NT2/D1 (cell line): ENCODE data around the gene NOD1.

Source experiments
- DNase-seq: peaks from one replicate; pipeline ENCODE4 v3.0.0-alpha.2; 2011; ENCODE audit warnings: low read depth, low spot score
- H3K27me3 ChIP-seq: 2 replicates; pipeline ENCODE4 v1.6.0; 2011; ENCODE audit warnings: mild to moderate bottlenecking; ENCODE audit not compliant: insufficient read length, insufficient read depth
- H3K36me3 ChIP-seq: 2 replicates; pipeline ENCODE4 v1.6.1; 2011; ENCODE audit warnings: mild to moderate bottlenecking, low read length, mixed read lengths; ENCODE audit not compliant: insufficient read depth, insufficient read length
- H3K4me1 ChIP-seq: 2 replicates; pipeline ENCODE4 v1.5.1; 2011; ENCODE audit not compliant: insufficient read depth, insufficient read length
- H3K4me3 ChIP-seq: 2 replicates; pipeline ENCODE4 v1.5.1; 2011; ENCODE audit warnings: low read depth; ENCODE audit not compliant: insufficient read length
- H3K9ac ChIP-seq: 2 replicates; pipeline ENCODE4 v1.6.0; 2011; ENCODE audit warnings: low read depth; ENCODE audit not compliant: insufficient read length
- H3K9me3 ChIP-seq: 2 replicates; pipeline ENCODE4 v1.5.1; 2011; ENCODE audit warnings: mild to moderate bottlenecking, low read length; ENCODE audit not compliant: insufficient read depth
- SUZ12 ChIP-seq: IDR thresholded peaks from 2 replicates; pipeline ENCODE4 v1.6.1; 2011; ENCODE audit not compliant: insufficient read length, insufficient read depth; ENCODE audit errors: extremely low read depth
- YY1 ChIP-seq: IDR thresholded peaks from 2 replicates; pipeline ENCODE4 v1.6.1; 2011; ENCODE audit not compliant: insufficient read length, insufficient read depth
- ZNF274 ChIP-seq: IDR thresholded peaks from 2 replicates; pipeline ENCODE4 v1.6.1; 2011; ENCODE audit warnings: mild to moderate bottlenecking, low read depth, low read length

NOD1 gene

GRCh38 chr7:30521532-30521931 lies 42.9 kb upstream of the NOD1 start:
- no peak for DNase-seq
- H3K9ac ChIP-seq, result no peak overlapping the region
- no peak for TF ChIP-seq SUZ12
- TF ChIP-seq ZNF274, result no peak
- no peak for TF ChIP-seq YY1

GRCh38 chr7:30519122-30519521 lies 40.5 kb upstream of the NOD1 start:
- Histone ChIP-seq H3K4me1 (peaks cover 2% of the 10 kb centered on the region), H3K9ac (no peak overlapping the region), H3K4me3 (no peak overlapping the region), H3K36me3 (no peaks in the 10 kb centered on the region), H3K9me3 (no peaks in the 10 kb centered on the region), H3K27me3 (no peaks in the 10 kb centered on the region)
- TF ChIP-seq SUZ12, result no peak
- TF ChIP-seq ZNF274, result no peak
- no peak for TF ChIP-seq YY1
- no peak for DNase-seq

More at GRCh38 chr7:30521532-30521931, 42.9 kb upstream of the NOD1 start:
- Histone ChIP-seq H3K4me3 (no peak overlapping the region), H3K9me3 (peaks cover 13% of the 10 kb centered on the region; the same call in 1 of the 2 replicates), H3K4me1 (peaks cover 2% of the 10 kb centered on the region), H3K36me3 (no peaks in the 10 kb centered on the region), H3K27me3 (no peaks in the 10 kb centered on the region)

- Histone ChIP-seq H3K27me3 (no peaks in the 10 kb centered on the region), H3K9ac (no peak overlapping the region), H3K36me3 (no peaks in the 10 kb centered on the region), H3K9me3 (no peaks in the 10 kb centered on the region), H3K4me3 (no peak overlapping the region), H3K4me1 (no peaks in the 10 kb centered on the region)
- no peak for DNase-seq
- TF ChIP-seq SUZ12, result no peak
- no peak for TF ChIP-seq YY1
- no peak for TF ChIP-seq ZNF274
Observed at GRCh38 chr7:30515761-30516160, 37.2 kb upstream of the NOD1 start.

- Histone ChIP-seq H3K9me3 (0 out of 2 replicates have a peak, but pooled peaks cover under 1% of the 10 kb centered on the region), H3K4me3 (no peak overlapping the region), H3K9ac (no peak overlapping the region), H3K4me1 (no peaks in the 10 kb centered on the region), H3K27me3 (no peaks in the 10 kb centered on the region), H3K36me3 (no peaks in the 10 kb centered on the region)
- no peak for DNase-seq
- TF ChIP-seq SUZ12 (no peak), ZNF274 (no peak), YY1 (no peak)
Observed at GRCh38 chr7:30514776-30515175, 36.2 kb upstream of the NOD1 start.

GRCh38 chr7:30514177-30514576 lies 35.6 kb upstream of the NOD1 start:
- H3K4me1 ChIP-seq, result no peaks in the 10 kb centered on the region
- H3K36me3 ChIP-seq, result no peaks in the 10 kb centered on the region
- no peak for DNase-seq
- peaks cover 7% of the 10 kb centered on the region; the same call in 1 of the 2 replicates for H3K9me3 ChIP-seq
- H3K9ac ChIP-seq, result no peak overlapping the region
- no peaks in the 10 kb centered on the region for H3K27me3 ChIP-seq
- no peak overlapping the region for H3K4me3 ChIP-seq
- TF ChIP-seq ZNF274, result no peak
- no peak for TF ChIP-seq SUZ12
- no peak for TF ChIP-seq YY1

- no peak for DNase-seq
- H3K4me1 ChIP-seq, result no peaks in the 10 kb centered on the region
- H3K9me3 ChIP-seq, result peaks cover 11% of the 10 kb centered on the region
- H3K9ac ChIP-seq, result no peak overlapping the region
- H3K27me3 ChIP-seq, result no peaks in the 10 kb centered on the region
- no peak for TF ChIP-seq ZNF274
- no peak for TF ChIP-seq YY1
- H3K36me3 ChIP-seq, result no peaks in the 10 kb centered on the region
- no peak overlapping the region for H3K4me3 ChIP-seq
Observed at GRCh38 chr7:30513762-30514161, 35.2 kb upstream of the NOD1 start.

- no peak for TF ChIP-seq SUZ12
- TF ChIP-seq ZNF274, result no peak
- no peak for TF ChIP-seq YY1
- no peak overlapping the region for H3K4me3 ChIP-seq
- no peaks in the 10 kb centered on the region for H3K4me1 ChIP-seq
- DNase-seq, result no peak
- H3K9me3 ChIP-seq, result peaks cover 27% of the 10 kb centered on the region
- no peaks in the 10 kb centered on the region for H3K27me3 ChIP-seq
- H3K9ac ChIP-seq, result no peak overlapping the region
- H3K36me3 ChIP-seq, result no peaks in the 10 kb centered on the region
Observed at GRCh38 chr7:30511973-30512662, 33.5 kb upstream of the NOD1 start.

- no peak for TF ChIP-seq ZNF274
- no peak for TF ChIP-seq SUZ12
- TF ChIP-seq YY1, result no peak
- no peaks in the 10 kb centered on the region for H3K36me3 ChIP-seq
- H3K4me3 ChIP-seq, result no peak overlapping the region
- H3K9ac ChIP-seq, result no peak overlapping the region
- H3K9me3 ChIP-seq, result peaks cover 31% of the 10 kb centered on the region
- H3K4me1 ChIP-seq, result no peaks in the 10 kb centered on the region
- no peaks in the 10 kb centered on the region for H3K27me3 ChIP-seq
- DNase-seq, result no peak
Observed at GRCh38 chr7:30511494-30511893, 32.9 kb upstream of the NOD1 start.
